ENCODE data around the gene JAKMIP2.
"Not testable (repeated sequence)": the region's sequence is repeated elsewhere in the genome, so short reads cannot be mapped to it uniquely, and the experiment has no call there.

The JAKMIP2 gene

DNA sequence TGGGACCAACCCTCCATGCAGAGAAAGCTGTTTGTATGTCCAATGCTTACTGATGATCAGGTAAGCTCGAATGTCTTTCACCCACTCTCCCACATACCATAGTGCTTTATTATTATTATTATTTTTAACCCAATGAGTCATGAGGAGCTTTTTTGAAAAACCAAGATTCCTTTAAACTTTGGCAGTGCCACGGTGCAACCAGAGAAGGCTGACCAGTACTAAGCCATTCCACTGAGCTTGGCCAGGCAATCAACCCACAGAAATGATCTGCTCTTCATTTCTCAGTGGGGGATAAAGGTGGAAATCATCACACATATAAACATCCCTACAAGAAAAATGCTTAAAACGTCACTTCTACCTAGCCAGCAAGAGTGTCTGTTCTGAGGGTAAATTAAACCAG is 35.5 kb downstream of the JAKMIP2 start:
- DNase-seq (ENCODE audit: low read depth in 3 of 3): no peak

DNA sequence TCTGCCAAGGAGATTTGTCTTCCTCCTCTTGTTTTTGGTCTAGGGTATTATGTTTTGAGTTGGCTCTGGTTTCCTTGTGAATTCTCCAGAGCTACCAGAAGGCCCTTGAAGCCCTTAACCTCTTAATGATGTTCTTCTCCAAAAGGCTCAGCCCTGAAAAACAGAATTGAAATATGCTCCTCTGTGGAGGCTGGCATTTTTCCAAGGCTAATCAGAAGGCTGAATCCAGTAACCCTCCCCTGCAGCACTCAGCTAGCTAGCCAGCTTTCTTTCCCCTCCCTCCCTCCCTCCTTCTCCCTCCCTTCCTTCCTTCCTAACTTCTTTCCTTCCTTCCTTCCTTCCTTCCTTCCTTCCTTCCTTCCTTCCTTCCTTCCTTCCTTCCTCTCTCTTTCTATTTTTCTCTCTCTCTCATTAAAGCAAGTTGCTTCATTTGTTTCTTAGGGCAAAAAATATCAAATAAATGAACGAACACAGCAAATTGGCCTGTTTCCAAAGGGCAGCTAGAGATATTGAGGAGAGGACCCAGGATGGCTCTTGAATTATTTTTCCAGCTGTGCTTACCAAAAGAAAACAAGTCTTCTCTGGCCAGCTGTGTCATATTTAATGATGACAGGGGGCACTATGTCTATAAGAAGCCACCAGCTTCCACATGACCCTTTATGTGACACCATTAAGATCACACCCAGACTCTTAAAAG is 38.7 kb downstream of the JAKMIP2 start:
- DNase-seq (ENCODE audit: low read depth in 3 of 3): no peak

DNA sequence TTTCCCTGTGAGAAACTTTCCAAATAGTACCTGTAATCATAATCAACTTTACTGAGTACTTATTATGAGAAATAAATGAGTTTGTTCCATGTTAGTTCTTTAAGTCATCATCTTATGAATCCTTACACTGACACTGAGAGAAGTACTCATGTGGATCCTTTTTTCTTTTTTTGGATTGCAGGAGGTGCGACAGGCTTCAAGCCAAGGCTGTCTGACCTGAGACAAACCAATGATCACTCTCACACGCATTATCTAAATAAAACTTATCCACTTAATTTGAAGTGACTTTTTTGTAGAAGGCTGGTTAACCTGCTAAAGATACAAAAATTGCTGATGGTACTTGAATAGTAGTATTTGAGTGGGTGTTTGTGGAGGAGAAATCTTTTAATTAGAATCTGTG is 39.5 kb downstream of the JAKMIP2 start:
- no peak for DNase-seq (ENCODE audit: low read depth in 3 of 3)

DNA sequence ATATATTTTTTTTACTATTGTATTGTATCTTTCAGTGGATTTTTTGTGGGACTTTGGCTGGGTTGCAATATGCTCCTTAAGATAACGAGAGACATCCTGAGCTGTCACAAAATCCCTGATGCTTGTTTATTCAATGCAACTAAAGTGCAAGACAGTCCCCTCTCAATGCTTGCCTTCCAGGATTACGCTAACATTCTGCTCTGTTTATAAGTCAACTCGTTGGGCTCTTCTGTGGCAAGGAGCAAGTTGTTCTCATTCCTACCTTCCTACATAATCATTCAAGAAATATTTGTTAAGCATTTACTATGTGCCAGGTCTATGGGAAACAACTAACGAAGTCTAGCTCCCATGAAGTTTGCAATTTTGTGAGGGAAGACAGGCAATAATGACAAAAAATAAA is 40.4 kb downstream of the JAKMIP2 start:
- no peak for DNase-seq (ENCODE audit: low read depth in 3 of 3)

GRCh38 chr5:147740864-147741263 is 41.7 kb downstream of the JAKMIP2 start:
- no peak for DNase-seq (ENCODE audit: low read depth in 3 of 3)

- DNase-seq (ENCODE audit: low read depth in 3 of 3): no peak
These were observed 44.6 kb downstream of the JAKMIP2 start for GRCh38 chr5:147737921-147738320.

DNA sequence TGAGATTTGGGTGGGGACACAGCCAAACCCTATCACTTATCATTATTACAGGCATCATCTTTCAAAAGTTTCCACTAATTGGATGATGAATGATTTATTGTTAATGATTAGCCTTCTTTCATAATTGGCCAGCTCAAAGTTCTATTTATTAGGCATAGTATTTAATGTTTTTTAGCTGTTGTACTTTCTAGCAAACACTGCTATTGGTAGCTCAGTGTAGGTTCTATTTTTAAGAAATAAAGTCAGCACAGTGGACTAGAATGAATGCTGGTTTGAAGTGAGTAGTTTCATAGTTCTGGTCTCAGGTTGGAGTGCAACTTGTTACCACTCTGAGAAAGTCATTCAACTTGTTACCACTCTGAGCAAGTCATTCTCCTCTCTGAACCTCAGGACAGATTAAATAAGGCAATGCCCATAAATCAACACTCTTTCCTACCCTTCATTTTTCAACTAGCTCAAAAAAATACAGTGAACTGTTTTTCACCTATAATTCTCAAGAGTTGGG is 46.9 kb downstream of the JAKMIP2 start:
- no peak for DNase-seq (ENCODE audit: low read depth in 3 of 3)

DNA sequence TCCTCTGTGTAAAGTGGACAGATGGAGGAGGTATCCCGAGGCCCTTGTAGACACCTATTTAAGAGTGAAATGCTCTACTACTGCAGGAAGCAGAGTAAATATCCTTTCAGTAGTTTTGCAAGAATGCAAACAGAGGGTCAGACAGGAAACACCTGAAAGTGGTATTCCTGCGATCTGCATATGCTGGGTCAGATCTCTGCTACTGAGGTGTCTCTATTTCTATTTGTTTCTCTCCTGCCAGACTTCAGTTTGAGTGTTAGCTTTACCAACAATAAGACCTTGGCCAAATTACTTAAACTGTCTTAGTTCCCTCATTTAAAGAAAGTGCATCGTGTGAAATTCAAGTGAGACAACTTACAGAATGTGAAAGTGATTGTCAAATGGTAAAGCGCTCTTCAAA is 47.6 kb downstream of the JAKMIP2 start:
- DNase-seq (ENCODE audit: low read depth in 3 of 3): no peak

DNA sequence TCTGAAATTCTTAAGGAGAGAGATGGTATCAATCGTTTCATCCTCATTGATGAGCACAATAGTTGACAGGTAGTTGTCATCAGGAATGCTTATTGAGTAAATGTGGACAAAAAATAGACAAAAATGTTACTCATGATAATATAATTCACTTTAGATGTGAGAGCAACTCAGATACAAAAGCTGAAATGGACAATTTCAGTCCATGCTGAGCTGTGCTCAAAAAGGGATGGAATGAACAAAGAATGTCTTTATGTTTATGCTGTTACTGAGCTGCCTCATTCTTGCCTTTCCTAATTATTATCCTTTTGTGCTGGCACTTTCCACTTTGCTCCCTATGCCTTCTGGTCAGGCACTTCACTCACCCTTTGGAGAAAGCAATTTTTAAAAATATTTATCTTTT is 49.5 kb downstream of the JAKMIP2 start:
- DNase-seq (ENCODE audit: low read depth in 3 of 3): no peak

- no peak for DNase-seq (ENCODE audit: low read depth in 3 of 3)
These were observed 50.1 kb downstream of the JAKMIP2 start for GRCh38 chr5:147732291-147732883.

DNA sequence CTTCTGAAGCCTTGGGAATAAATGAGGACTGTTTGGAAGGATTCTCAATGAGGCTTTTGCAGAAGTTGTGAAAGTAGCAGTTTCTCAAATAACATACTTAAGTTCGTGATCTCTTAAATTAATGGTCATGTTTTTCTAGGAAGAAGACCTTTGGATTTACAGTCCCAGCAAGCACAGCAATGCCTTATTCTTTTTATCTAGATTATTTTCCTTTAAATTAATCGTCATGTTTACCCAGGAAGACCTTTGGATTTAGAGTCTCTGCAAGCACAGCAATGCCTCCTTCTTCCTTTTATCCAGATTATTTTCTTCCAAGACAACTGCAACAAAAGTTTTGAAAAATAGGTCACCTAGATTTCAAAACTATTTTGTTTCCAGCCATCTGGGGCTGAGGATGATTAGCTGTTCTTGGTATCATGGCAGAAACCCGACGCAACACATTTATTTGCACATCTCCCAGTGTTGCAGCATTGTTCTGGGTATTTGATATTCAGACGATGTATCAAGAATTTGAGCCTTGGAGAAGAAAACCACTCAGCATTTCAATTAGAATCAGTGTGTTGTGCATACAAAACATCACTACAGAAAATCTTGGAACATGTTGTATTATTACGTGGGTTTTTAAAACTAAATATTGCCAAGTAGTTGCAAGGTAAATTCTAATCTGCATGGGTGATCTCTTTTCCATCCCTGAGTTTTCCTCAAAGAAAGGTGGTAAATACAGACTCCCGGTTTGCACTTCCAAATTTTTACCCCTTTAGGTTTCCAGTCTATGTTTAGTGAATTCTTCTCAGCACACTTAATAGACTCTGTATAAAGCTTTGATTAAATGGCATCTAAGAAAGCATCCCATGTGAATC is 50.9 kb downstream of the JAKMIP2 start:
- DNase-seq (ENCODE audit: low read depth in 3 of 3): no peak

DNA sequence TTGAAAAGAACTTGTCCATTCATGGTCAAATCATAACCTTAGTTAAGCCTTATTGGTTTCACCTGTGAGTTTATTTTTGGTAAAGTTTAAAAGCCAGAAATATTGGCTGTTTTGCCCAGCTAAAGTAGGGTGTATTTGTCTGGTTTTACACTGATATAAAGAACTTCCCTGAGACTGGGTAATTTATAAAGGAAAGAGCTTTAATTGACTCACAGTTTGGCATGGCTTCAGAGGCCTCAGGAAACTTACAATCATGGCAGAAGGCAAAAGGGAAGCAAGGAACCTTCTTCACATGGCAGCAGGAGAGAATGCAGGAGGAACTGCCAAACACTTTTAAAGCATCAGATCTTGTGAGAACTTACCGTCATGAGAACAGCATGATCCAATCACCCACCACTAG is 55.3 kb downstream of the JAKMIP2 start:
- no peak for DNase-seq (ENCODE audit: low read depth in 3 of 3)

GRCh38 chr5:147721191-147721960 is 61.2 kb downstream of the JAKMIP2 start:
- DNase-seq (ENCODE audit: low read depth in 3 of 3): not testable (repeated sequence)

- no peak for DNase-seq (ENCODE audit: low read depth in 3 of 3)
These were observed 68.8 kb downstream of the JAKMIP2 start for GRCh38 chr5:147713550-147714295.

- DNase-seq (ENCODE audit: low read depth in 3 of 3): no peak
These were observed 69.9 kb downstream of the JAKMIP2 start for GRCh38 chr5:147712598-147712997.

- DNase-seq (ENCODE audit: low read depth in 3 of 3): no peak
These were observed 70.5 kb downstream of the JAKMIP2 start for GRCh38 chr5:147712019-147712418.

- no peak for DNase-seq (ENCODE audit: low read depth in 3 of 3)
These were observed 71.5 kb downstream of the JAKMIP2 start for GRCh38 chr5:147711019-147711418.

DNA sequence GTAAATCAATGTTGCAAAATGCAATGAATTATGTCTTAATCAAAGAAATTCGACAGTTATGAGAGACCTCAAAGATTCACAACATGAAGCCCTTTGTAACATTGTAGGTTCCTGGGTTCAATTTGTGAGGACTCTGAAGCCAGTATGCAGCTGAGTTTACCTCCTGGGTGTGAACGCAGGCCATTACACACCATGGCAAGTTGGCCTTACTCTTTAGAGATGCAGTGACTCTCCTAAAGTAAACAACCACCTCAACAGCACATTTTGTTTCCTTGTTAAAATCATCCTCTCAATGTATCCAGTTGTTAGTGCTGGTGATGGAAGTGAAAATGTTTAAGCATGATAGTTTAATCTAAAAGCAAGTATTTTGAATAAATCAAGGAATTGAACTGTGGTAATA is 73.8 kb downstream of the JAKMIP2 start:
- DNase-seq (ENCODE audit: low read depth in 3 of 3): no peak

- no peak for DNase-seq (ENCODE audit: low read depth in 3 of 3)
These were observed 78.0 kb downstream of the JAKMIP2 start for GRCh38 chr5:147704544-147704943.

DNA sequence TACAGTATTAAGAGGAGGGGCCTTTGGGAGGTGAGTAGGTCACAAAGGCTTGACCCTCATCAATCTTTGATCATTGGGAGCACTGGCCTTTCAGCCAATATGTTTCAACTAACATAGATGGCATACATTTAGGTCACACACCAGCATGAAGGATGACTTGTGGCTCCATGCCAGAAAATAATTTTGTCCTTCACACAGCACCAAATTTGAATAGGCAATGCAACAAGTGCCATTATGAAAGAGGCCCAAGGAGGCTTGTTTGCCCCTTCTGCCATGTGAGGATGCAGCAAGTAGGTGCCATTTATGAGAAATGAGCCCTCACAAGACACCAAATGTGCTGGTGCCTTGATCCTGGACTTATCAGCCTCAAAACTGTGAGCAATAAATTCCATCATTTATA is 81.1 kb downstream of the JAKMIP2 start:
- no peak for DNase-seq (ENCODE audit: low read depth in 3 of 3)

DNA sequence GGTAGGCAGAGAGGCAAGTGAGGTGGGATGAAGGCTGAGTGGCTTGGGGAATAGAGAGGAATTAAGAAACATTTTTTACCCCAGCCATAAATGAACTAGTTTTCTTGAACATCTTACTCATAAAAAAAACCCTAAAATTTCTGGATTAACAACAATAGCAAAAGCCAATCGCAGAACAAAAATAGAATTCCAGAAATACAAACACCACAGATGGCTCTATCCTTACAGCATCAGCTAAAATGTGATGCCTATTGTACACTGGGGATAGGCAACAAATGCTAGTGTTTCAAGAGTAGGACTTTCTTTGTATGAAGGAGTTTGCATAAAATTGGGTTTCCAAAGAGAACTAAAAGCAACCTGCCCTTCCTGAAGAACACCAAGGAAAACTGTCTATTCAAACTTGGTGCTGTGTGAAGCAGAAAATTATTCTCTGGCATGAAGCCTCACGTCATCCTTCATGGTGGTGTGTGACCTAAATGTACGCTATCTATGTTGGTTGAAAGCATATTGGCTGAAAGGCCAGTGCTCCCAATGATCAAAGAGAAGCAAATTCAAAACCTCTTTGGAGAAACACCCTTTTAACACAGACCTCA is 82.9 kb downstream of the JAKMIP2 start:
- no peak for DNase-seq (ENCODE audit: low read depth in 3 of 3)
